GM23248 (cell line): ENCODE measurements around the gene HBA1.

Source experiments
- EZH2 ChIP-seq: fragments of 200-600 bp; sonication (generic); IDR thresholded peaks from 2 replicates; pipeline ENCODE4 v1.6.1; 2018; ENCODE audit warnings: antibody characterized with exemption, mild to moderate bottlenecking; ENCODE audit not compliant: insufficient read depth, poor library complexity, severe bottlenecking
- EZH2phosphoT487 ChIP-seq: fragments of 200-600 bp; sonication (generic); IDR thresholded peaks from 2 replicates; pipeline ENCODE4 v1.6.1; 2018; ENCODE audit warnings: antibody characterized with exemption, moderate library complexity, mild to moderate bottlenecking, low read depth; ENCODE audit not compliant: insufficient read depth

DNA sequence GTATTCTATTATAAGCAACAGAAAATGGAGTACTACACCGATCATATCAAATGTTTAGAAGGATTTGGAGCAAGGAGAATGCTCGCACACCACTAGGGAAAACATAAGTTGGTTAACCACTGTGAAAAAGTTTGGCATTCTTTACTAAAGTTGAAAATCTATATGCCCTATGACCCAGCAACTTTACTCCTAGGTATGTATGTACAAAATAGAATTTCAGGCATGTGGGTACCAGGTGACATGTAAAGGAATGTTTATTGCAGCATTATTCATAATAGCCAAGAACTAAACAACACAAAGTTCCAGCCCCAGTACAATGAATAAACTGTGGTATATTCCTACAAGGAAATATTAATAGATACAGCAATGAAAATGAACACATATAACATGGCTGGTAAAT, 29.8 kb upstream of the HBA1 start:
- no peak for TF ChIP-seq EZH2
- TF ChIP-seq EZH2phosphoT487, result no peak
